GM12875 (cell line): ENCODE measurements around the gene RAB40B.

Experiments used
- H3K4me3 ChIP-seq: one replicate; pipeline ENCODE4 v1.5.1; 2011; ENCODE audit warnings: low read depth, low read length, control low read depth
- TF ChIP-seq, protein P1 (sequence below): IDR thresholded peaks from 2 replicates; pipeline ENCODE4 v1.5.1; 2011; ENCODE audit warnings: low read depth, mild to moderate bottlenecking, control low read depth, inconsistent platforms, low read length, moderate library complexity, borderline replicate concordance; ENCODE audit not compliant: insufficient read depth

RAB40B gene

GRCh38 chr17:82736511-82737185 lies 38.1 kb upstream of the RAB40B start:
- TF ChIP-seq, protein P1, sequence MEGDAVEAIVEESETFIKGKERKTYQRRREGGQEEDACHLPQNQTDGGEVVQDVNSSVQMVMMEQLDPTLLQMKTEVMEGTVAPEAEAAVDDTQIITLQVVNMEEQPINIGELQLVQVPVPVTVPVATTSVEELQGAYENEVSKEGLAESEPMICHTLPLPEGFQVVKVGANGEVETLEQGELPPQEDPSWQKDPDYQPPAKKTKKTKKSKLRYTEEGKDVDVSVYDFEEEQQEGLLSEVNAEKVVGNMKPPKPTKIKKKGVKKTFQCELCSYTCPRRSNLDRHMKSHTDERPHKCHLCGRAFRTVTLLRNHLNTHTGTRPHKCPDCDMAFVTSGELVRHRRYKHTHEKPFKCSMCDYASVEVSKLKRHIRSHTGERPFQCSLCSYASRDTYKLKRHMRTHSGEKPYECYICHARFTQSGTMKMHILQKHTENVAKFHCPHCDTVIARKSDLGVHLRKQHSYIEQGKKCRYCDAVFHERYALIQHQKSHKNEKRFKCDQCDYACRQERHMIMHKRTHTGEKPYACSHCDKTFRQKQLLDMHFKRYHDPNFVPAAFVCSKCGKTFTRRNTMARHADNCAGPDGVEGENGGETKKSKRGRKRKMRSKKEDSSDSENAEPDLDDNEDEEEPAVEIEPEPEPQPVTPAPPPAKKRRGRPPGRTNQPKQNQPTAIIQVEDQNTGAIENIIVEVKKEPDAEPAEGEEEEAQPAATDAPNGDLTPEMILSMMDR, result no peak
- no peak overlapping the region for H3K4me3 ChIP-seq

- no peak within 1 kb of the TSS for H3K4me3 ChIP-seq
- TF ChIP-seq, protein P1, result no peak
Observed at GRCh38 chr17:82734987-82735866, 36.7 kb upstream of the RAB40B start, which contains the start of gene FN3K. TSS of gene FN3K (plus strand) at chr17:82735615. CDS start at chr17:82735637, 22 bp downstream.

DNA sequence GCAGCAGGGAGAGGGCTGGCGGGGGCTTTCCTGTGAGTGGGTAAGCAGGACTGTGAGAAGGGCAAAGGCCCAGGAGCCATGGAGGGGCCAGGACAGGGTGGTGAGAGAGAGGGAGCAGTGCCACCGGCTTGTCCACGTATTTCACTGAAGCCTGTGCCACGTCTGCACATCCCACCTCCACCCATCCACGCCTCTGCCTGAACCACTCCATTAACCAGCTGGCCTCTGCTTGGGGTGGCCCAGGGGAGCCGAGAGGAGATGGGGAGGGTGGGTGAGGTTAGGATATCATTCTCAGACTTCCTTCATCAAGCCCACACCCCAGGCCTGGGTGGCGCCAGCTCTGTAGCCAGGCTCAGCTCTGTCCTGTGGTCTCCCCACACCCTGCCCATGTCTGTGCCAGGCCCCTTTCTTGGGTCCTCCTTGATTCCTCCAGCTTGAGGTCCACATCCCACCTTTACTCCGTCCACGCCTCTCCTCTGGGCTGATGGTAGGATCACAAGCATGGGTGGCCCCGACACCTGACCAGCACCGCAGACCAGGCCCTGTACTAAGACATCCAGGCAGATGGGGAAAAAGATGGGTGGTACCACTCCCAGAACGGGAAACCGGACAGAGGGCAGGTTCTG lies 33.7 kb upstream of the RAB40B start:
- TF ChIP-seq, protein P1, result no peak

GRCh38 chr17:82729479-82730260 lies 31.2 kb upstream of the RAB40B start:
- no peak overlapping the region for H3K4me3 ChIP-seq
- TF ChIP-seq, protein P1, result no peak

More for the DNA sequence above, 33.7 kb upstream of the RAB40B start:
- no peak overlapping the region for H3K4me3 ChIP-seq

DNA sequence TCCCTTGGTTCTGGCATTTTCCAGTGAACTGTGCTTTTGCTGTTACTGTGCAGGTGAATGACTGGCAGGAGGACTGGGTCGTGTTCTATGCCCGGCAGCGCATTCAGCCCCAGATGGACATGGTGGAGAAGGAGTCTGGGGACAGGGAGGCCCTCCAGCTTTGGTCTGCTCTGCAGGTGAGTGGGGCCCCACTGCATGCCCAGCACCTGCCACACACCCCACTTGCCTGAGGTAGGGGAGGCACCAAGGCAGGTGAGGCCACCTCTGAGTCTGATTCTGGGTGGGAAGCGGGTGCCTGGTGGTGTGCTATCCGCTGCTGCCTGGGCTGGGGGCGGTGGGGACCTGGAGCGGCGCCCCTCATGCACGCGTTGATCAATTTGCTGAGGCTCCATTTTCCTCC lies 27.9 kb upstream of the RAB40B start:
- no peak overlapping the region for H3K4me3 ChIP-seq
- TF ChIP-seq, protein P1, result no peak

DNA sequence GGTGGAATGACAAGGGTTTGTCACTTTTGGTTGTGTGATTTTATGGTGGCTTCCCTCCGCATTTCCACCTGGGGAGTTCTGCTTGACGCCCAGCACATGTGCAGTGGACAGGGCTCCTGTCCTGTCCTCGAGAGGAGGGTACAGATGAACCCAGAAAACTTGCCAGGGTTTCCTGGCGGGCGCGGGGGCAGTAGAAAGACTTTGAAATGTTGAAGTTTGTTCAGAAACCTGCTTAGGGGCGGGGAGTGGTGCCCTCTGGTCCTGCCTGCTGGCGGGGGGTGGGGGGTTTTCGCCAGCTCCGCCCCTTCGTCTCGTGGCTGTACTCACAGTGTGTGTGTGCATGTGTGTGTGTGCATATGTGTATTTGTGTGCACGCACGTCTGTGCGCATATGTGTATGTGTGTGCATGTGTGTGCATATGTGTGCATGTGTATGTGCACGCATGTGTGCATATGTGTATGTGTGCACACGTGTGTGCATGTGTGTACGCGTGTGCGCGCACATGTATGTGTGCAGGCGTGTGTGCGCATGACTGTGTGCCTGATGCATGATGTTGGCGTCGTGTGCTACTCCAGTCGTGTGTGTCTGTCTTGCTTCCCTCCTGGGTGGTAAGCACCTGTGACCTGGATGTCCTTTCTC lies 24.8 kb upstream of the RAB40B start:
- TF ChIP-seq, protein P1, result no peak
- no peak overlapping the region for H3K4me3 ChIP-seq
